HepG2 (cell line): ENCODE measurements around the gene CD37. TPM values are rescaled to one million over a fixed set of nuclear protein-coding genes. Genes with fewer than 3 reads are reported as not detected.

Source experiments
- ATAC-seq: fragments of 200-7000 bp; cut with Tn5 transposase; 3 replicates; pipeline ENCODE4 v1.9.1; 2020; ENCODE audit warnings: mild to moderate bottlenecking, moderate library complexity
- BruUV-seq: library from RNA; stranded (reverse); fragments of 400-500 nt; replicated peaks from 2 replicates; lab custom pipeline; 2021; lab: Mats Ljungman, UMichigan
- CTCF ChIA-PET: fragments of 300-600 bp; formaldehyde crosslinking; extraction: SDS; loops from one replicate; lab custom pipeline; 2021; ENCODE audit warnings: low total read pairs, inconsistent platforms, low intra/inter-chr PET ratio; lab: Yijun Ruan, JAX
- POLR2A ChIA-PET: fragments of 350-600 bp; sonication (Branson Sonifier 250); formaldehyde crosslinking; loops from one replicate; lab custom pipeline; 2020; ENCODE audit warnings: antibody characterized with exemption, inconsistent platforms; lab: Yijun Ruan, JAX
- DNase-seq: peaks from one replicate; pipeline ENCODE4 v3.0.0-alpha.2; 2015; ENCODE audit warnings: low spot score
- FAIRE-seq: peaks from 3 replicates; lab custom pipeline; 2011; peaks lifted over from hg19 to GRCh38; lab: Jason Lieb, UNC
- H2AFZ ChIP-seq: one replicate; pipeline ENCODE4 v1.6.1; 2011; ENCODE audit warnings: low read length, inconsistent platforms
- H3K27ac ChIP-seq: fragments of 300-600 bp; 3 replicates; pipeline ENCODE4 v1.8.0; 2011; ENCODE audit warnings: mixed run types, mild to moderate bottlenecking, mixed read lengths, low read length, inconsistent platforms; ENCODE audit not compliant: insufficient read depth; ENCODE audit errors: extremely low read length
- H3K27me3 ChIP-seq, 2 experiments: fragments of 200-600 bp in 1 of 2; 2 replicates in 1 of 2; 3 replicates in 1 of 2; pipeline versions ENCODE4 v1.6.0 to v1.8.0; 2011; ENCODE audit warnings: low read length in 2 of 2, mild to moderate bottlenecking in 2 of 2, moderate library complexity in 2 of 2, inconsistent platforms in 1 of 2; ENCODE audit not compliant: insufficient read depth in 2 of 2, control insufficient read depth in 1 of 2
- H3K36me3 ChIP-seq, 2 experiments: fragments of 200-600 bp in 1 of 2; replicated peaks in 1 of 2; 2 replicates in 1 of 2; 3 replicates in 1 of 2; pipeline versions ENCODE4 v1.5.1 to v1.8.0; 2011; ENCODE audit warnings: low read length in 2 of 2, inconsistent platforms in 1 of 2; ENCODE audit not compliant: insufficient read depth in 2 of 2, control insufficient read depth in 1 of 2
- H3K4me1 ChIP-seq: 2 replicates; pipeline ENCODE4 v1.5.1; 2012; ENCODE audit warnings: low read length, inconsistent platforms; ENCODE audit not compliant: insufficient read depth
- H3K4me2 ChIP-seq: 2 replicates; pipeline ENCODE4 v1.6.0; 2011; ENCODE audit warnings: low read depth, low read length, inconsistent platforms
- H3K4me3 ChIP-seq, 3 experiments: fragments of 200-600 bp in 1 of 3; sonication (generic), shearing (Covaris generic) in 1 of 3; replicated peaks in 1 of 3; 2 replicates each; pipeline ENCODE4 v1.5.1; 2011 to 2016; ENCODE audit warnings: low read length in 3 of 3, inconsistent platforms in 2 of 3, low read depth in 2 of 3, mild to moderate bottlenecking in 2 of 3, control low read depth in 1 of 3, mixed read lengths in 1 of 3; ENCODE audit not compliant: insufficient read depth in 1 of 3
- H3K79me2 ChIP-seq: one replicate; pipeline ENCODE4 v1.6.1; 2011; ENCODE audit warnings: low read length, inconsistent platforms; ENCODE audit not compliant: insufficient read depth
- H3K9ac ChIP-seq: 2 replicates; pipeline ENCODE4 v1.6.0; 2011; ENCODE audit warnings: mild to moderate bottlenecking, low read depth, low read length, inconsistent platforms; ENCODE audit not compliant: insufficient read depth
- H3K9me3 ChIP-seq: 2 replicates; pipeline ENCODE4 v1.5.1; 2012; ENCODE audit warnings: mild to moderate bottlenecking, low read length
- H4K20me1 ChIP-seq: 2 replicates; pipeline ENCODE4 v1.6.0; 2011; ENCODE audit warnings: inconsistent platforms, mild to moderate bottlenecking, low read length, moderate library complexity; ENCODE audit not compliant: insufficient read depth
- ARID4A ChIP-seq: sonication (generic); formaldehyde crosslinking; IDR thresholded peaks from 2 replicates; pipeline ENCODE4 v1.5.0; 2020; ENCODE audit warnings: mild to moderate bottlenecking, missing genetic modification reagents, borderline replicate concordance
- HNRNPK ChIP-seq: fragments of 200-400 bp; formaldehyde crosslinking; IDR thresholded peaks from 2 replicates; pipeline ENCODE4 v1.6.1; 2018; ENCODE audit warnings: low read length, low read depth, moderate library complexity, mild to moderate bottlenecking; ENCODE audit not compliant: poor library complexity, severe bottlenecking
- KLF16 ChIP-seq, 2 experiments: sonication (generic) in 1 of 2; formaldehyde crosslinking in 1 of 2; IDR thresholded peaks; 2 replicates each; pipeline versions ENCODE4 v1.6.1 to v1.8.0; 2016 to 2023; ENCODE audit warnings: missing genetic modification reagents in 2 of 2, missing compliant biosample characterization in 1 of 2
- STAG1 ChIP-seq: sonication (generic); formaldehyde crosslinking; IDR thresholded peaks from 2 replicates; pipeline ENCODE4 v1.4.0; 2020; ENCODE audit warnings: missing genetic modification reagents
- TBX2 ChIP-seq: sonication (generic); formaldehyde crosslinking; IDR thresholded peaks from 2 replicates; pipeline ENCODE4 v1.5.0; 2020; ENCODE audit warnings: missing genetic modification reagents, mild to moderate bottlenecking, borderline replicate concordance
- TSC22D2 ChIP-seq: sonication (generic); formaldehyde crosslinking; IDR thresholded peaks from 2 replicates; pipeline ENCODE4 v1.5.1; 2020; ENCODE audit warnings: missing genetic modification reagents, mild to moderate bottlenecking, borderline replicate concordance
- YY1 ChIP-seq: IDR thresholded peaks from 2 replicates; pipeline ENCODE4 v1.6.1; 2011; ENCODE audit warnings: low read length, low read depth, moderate library complexity, mild to moderate bottlenecking; ENCODE audit not compliant: insufficient read depth, insufficient replicate concordance
- ZMYM4 ChIP-seq: sonication (generic); formaldehyde crosslinking; IDR thresholded peaks from 2 replicates; pipeline ENCODE4 v1.8.1; 2023; ENCODE audit warnings: mild to moderate bottlenecking, missing genetic modification reagents
- ZNF772 ChIP-seq: sonication (generic); formaldehyde crosslinking; IDR thresholded peaks from 2 replicates; pipeline ENCODE4 v1.5.0; 2020; ENCODE audit warnings: mild to moderate bottlenecking, missing genetic modification reagents
- ZNF773 ChIP-seq: sonication (generic); formaldehyde crosslinking; IDR thresholded peaks from 2 replicates; pipeline ENCODE4 v1.4.0; 2020; ENCODE audit warnings: missing genetic modification reagents, borderline replicate concordance
- in situ Hi-C: cut with HindIII; loops from 2 replicates; pipeline ENCODE4 v1.10.0; 2017; ENCODE audit warnings: low pct_unique_long_range_greater_than_20kb; ENCODE audit not compliant: extremely low pct_ligation_motif_present
- intact Hi-C: fragments of 100-400 bp; cut with micrococcal nuclease; formaldehyde crosslinking; loops from one replicate; pipeline ENCODE4 v1.10.0; 2022; ENCODE audit not compliant: unreplicated experiment
- polyA plus RNA-seq, 8 experiments: library from polyadenylated mRNA; depleted of rRNA in 3 of 8; stranded (reverse) in 7 of 8; unstranded in 1 of 8; fragments of >200 nt; fragmentation: Illumina TruSeq in 4 of 8; extraction: Trizol in 4 of 8; gene quantifications; 2 replicates each; pipeline versions ENCODE4 v1.2.1 to v1.2.3, GENCODE V29; 2011 to 2016; ENCODE audit warnings: low read depth in 4 of 8, missing spikeins in 1 of 8, mixed read lengths in 1 of 8; ENCODE audit not compliant: insufficient read depth in 1 of 8
- total RNA-seq, 5 experiments: library from RNA; depleted of rRNA; stranded (reverse); fragments of >200 nt; fragmentation: Illumina TruSeq; extraction: Trizol; gene quantifications; 2 replicates each; pipeline ENCODE4 v1.2.3, GENCODE V29; 2016; ENCODE audit warnings: low read depth in 1 of 5
- TF ChIP-seq, protein P1 (sequence below): sonication (generic); formaldehyde crosslinking; IDR thresholded peaks from 2 replicates; pipeline ENCODE4 v1.4.0; 2020; ENCODE audit warnings: missing genetic modification reagents

Gene CD37
- total and polyA plus RNA-seq, 2 of the 13 experiments (the other 11 are each of a cell fraction or from before 2014, with no cell fraction given), result not detected

- Histone ChIP-seq H3K27me3 (no peaks in the 10 kb centered on the region), H3K79me2 (no peaks in the 10 kb centered on the region), H3K27ac (no peak overlapping the region), H3K36me3 (no peaks in the 10 kb centered on the region; a peak in 1 of 5 replicates), H3K4me1 (no peaks in the 10 kb centered on the region), H2AFZ (no peak overlapping the region), H3K4me3 (no peak overlapping the region), H3K9me3 (no peaks in the 10 kb centered on the region), H3K9ac (no peak overlapping the region), H3K4me2 (no peak overlapping the region), H4K20me1 (no peaks in the 10 kb centered on the region)
- TF ChIP-seq HNRNPK (no peak), YY1 (no peak), ZMYM4 (CRISPR knock-in tag) (no peak), TBX2 (CRISPR knock-in tag) (no peak), ZNF772 (CRISPR knock-in tag) (no peak), ARID4A (no peak), KLF16 (CRISPR knock-in tag; IDR thresholded peaks at IDR 0.05) (no peak), STAG1 (CRISPR knock-in tag) (no peak), ZNF773 (CRISPR knock-in tag) (no peak), TSC22D2 (CRISPR knock-in tag) (no peak)
- TF ChIP-seq, protein P1, sequence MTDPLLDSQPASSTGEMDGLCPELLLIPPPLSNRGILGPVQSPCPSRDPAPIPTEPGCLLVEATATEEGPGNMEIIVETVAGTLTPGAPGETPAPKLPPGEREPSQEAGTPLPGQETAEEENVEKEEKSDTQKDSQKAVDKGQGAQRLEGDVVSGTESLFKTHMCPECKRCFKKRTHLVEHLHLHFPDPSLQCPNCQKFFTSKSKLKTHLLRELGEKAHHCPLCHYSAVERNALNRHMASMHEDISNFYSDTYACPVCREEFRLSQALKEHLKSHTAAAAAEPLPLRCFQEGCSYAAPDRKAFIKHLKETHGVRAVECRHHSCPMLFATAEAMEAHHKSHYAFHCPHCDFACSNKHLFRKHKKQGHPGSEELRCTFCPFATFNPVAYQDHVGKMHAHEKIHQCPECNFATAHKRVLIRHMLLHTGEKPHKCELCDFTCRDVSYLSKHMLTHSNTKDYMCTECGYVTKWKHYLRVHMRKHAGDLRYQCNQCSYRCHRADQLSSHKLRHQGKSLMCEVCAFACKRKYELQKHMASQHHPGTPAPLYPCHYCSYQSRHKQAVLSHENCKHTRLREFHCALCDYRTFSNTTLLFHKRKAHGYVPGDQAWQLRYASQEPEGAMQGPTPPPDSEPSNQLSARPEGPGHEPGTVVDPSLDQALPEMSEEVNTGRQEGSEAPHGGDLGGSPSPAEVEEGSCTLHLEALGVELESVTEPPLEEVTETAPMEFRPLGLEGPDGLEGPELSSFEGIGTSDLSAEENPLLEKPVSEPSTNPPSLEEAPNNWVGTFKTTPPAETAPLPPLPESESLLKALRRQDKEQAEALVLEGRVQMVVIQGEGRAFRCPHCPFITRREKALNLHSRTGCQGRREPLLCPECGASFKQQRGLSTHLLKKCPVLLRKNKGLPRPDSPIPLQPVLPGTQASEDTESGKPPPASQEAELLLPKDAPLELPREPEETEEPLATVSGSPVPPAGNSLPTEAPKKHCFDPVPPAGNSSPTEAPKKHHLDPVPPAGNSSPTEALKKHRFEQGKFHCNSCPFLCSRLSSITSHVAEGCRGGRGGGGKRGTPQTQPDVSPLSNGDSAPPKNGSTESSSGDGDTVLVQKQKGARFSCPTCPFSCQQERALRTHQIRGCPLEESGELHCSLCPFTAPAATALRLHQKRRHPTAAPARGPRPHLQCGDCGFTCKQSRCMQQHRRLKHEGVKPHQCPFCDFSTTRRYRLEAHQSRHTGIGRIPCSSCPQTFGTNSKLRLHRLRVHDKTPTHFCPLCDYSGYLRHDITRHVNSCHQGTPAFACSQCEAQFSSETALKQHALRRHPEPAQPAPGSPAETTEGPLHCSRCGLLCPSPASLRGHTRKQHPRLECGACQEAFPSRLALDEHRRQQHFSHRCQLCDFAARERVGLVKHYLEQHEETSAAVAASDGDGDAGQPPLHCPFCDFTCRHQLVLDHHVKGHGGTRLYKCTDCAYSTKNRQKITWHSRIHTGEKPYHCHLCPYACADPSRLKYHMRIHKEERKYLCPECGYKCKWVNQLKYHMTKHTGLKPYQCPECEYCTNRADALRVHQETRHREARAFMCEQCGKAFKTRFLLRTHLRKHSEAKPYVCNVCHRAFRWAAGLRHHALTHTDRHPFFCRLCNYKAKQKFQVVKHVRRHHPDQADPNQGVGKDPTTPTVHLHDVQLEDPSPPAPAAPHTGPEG, result no peak
- ATAC-seq (no peak), FAIRE-seq (no peak), DNase-seq (no peak)
- ChIA-PET POLR2A (no interaction called here), CTCF (no interaction called here)
- BruUV-seq, result no TSS peak
- intact Hi-C loops, result no loop called here
- in situ Hi-C loops, result no loop called here
Measured at GRCh38 chr19:49316284-49316683, 18.9 kb upstream of the CD37 start.
